Endodermal cell (in vitro differentiated cells): ENCODE results near the gene CST5. TPM values are rescaled to one million over a fixed set of nuclear protein-coding genes. Genes with fewer than 3 reads are reported as not detected.

Experiments
- DNase-seq: peaks from one replicate; pipeline ENCODE4 v3.0.0-alpha.2; 2017
- H3K27ac ChIP-seq: 2 replicates; pipeline ENCODE4 v1.5.1; 2013; ENCODE audit warnings: mild to moderate bottlenecking, low read depth, low read length, moderate library complexity
- H3K27me3 ChIP-seq: 2 replicates; pipeline ENCODE4 v1.6.1; 2013; ENCODE audit warnings: mild to moderate bottlenecking, low read length, moderate library complexity; ENCODE audit not compliant: insufficient read depth, control insufficient read depth, poor library complexity, severe bottlenecking
- H3K36me3 ChIP-seq: 2 replicates; pipeline ENCODE4 v1.7.0; 2013; ENCODE audit warnings: mild to moderate bottlenecking, low read length, moderate library complexity; ENCODE audit not compliant: control insufficient read depth, insufficient read depth
- H3K4me1 ChIP-seq: one replicate; pipeline ENCODE4 v1.7.0; 2013; ENCODE audit warnings: low read length; ENCODE audit not compliant: control insufficient read depth, insufficient read depth
- H3K4me3 ChIP-seq: 2 replicates; pipeline ENCODE4 v1.5.1; 2013; ENCODE audit warnings: mild to moderate bottlenecking, low read length, moderate library complexity
- H3K9ac ChIP-seq: 2 replicates; pipeline ENCODE4 v1.6.1; 2013; ENCODE audit warnings: mild to moderate bottlenecking, low read length, moderate library complexity; ENCODE audit not compliant: poor library complexity, severe bottlenecking; ENCODE audit errors: extremely low read depth
- H3K9me3 ChIP-seq: 2 replicates; pipeline ENCODE4 v1.6.1; 2013; ENCODE audit warnings: mild to moderate bottlenecking, low read length, moderate library complexity; ENCODE audit not compliant: control insufficient read depth
- H3K27ac Mint-ChIP-seq: 2 replicates; pipeline ENCODE4 v1.8.0; 2020; ENCODE audit warnings: mixed read lengths
- H3K27me3 Mint-ChIP-seq: 2 replicates; pipeline ENCODE4 v1.8.0; 2021; ENCODE audit warnings: mild to moderate bottlenecking, mixed read lengths; ENCODE audit not compliant: insufficient read depth
- H3K36me3 Mint-ChIP-seq: 2 replicates; pipeline ENCODE4 v1.8.0; 2020; ENCODE audit warnings: low read depth, mixed read lengths
- H3K4me1 Mint-ChIP-seq: 2 replicates; pipeline ENCODE4 v1.8.0; 2020; ENCODE audit warnings: mixed read lengths
- H3K4me3 Mint-ChIP-seq: 2 replicates; pipeline ENCODE4 v1.8.0; 2020; ENCODE audit warnings: mild to moderate bottlenecking, moderate library complexity, mixed read lengths
- H3K9me3 Mint-ChIP-seq: 2 replicates; pipeline ENCODE4 v1.8.0; 2020; ENCODE audit warnings: mild to moderate bottlenecking, mixed read lengths
- CTCF ChIP-seq: fragments of 200-600 bp; sonication (generic); conservative IDR thresholded peaks from 2 replicates; pipeline ENCODE4 v1.5.0; 2021; ENCODE audit warnings: antibody characterized with exemption, mild to moderate bottlenecking
- WGBS, 2 experiments: methylation state at CpG; one replicate each; pipeline versions ENCODE4 v1.1.5 to v1.1.7; 2013; ENCODE audit warnings: missing lambda C conversion rate in 2 of 2, mixed read lengths in 1 of 2; ENCODE audit not compliant: insufficient coverage in 1 of 2, insufficient read length in 1 of 2; 5-methylcytosine and 5-hydroxymethylcytosine counted together
- total RNA-seq, 2 donors: library from RNA; stranded (reverse); fragmentation: NEBNext Ultra II Directional in 1 of 2; extraction: Animal tissue kit (Norgen Biotek cat#: 25700) in 1 of 2; gene quantifications; 2 replicates in 1 of 2; 3 replicates in 1 of 2; pipeline ENCODE4 v1.2.1, GENCODE V29; 2021

Gene CST5
- total RNA-seq, 2 donors from 2014 or later, result not detected

- 0 to 59% methylated on average over 1 to 3 of the region's 3 CpGs for WGBS, 2 experiments
- DNase-seq, result no peak
- H3K4me1 Mint-ChIP-seq, result peaks cover 8% of the 10 kb centered on the region
- no peak overlapping the region for H3K9ac ChIP-seq
- H3K27me3 Mint-ChIP-seq, result no peaks in the 10 kb centered on the region
- no peaks in the 10 kb centered on the region for H3K27me3 ChIP-seq
- no peak overlapping the region for H3K27ac Mint-ChIP-seq
- H3K36me3 ChIP-seq, result no peaks in the 10 kb centered on the region
- no peaks in the 10 kb centered on the region for H3K9me3 ChIP-seq
- no peak for TF ChIP-seq CTCF
- no peak overlapping the region for H3K4me3 ChIP-seq
- H3K4me3 Mint-ChIP-seq, result no peak overlapping the region
- H3K4me1 ChIP-seq, result peaks cover 11% of the 10 kb centered on the region
- no peak overlapping the region for H3K27ac ChIP-seq
- no peaks in the 10 kb centered on the region for H3K36me3 Mint-ChIP-seq
- H3K9me3 Mint-ChIP-seq, result peaks cover 6% of the 10 kb centered on the region
These were observed 47.7 kb upstream of the CST5 start for GRCh38 chr20:23926944-23927872.

DNA sequence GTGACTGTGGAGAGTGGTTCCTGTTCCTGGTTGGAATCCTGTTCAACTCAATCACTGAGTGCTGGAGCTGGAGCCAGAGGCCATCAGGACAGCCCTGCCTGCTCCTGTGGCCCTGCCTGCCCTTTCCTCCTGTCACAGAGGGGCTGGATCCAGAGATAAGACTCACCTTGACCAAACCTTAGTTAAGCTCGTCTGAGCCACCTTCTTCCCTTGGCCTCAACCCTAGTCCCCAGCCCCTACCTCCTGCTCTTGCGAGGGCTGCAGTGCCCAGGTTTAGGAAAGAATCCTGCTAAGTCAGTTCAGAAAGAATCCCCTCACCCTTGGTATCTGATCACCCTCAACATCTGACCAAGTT, 47.0 kb upstream of the CST5 start:
- Mint-ChIP-seq H3K27me3 (no peaks in the 10 kb centered on the region), H3K9me3 (peaks cover 6% of the 10 kb centered on the region), H3K36me3 (no peaks in the 10 kb centered on the region), H3K4me1 (peaks cover 8% of the 10 kb centered on the region), H3K4me3 (no peak overlapping the region), H3K27ac (no peak overlapping the region)
- no peak for DNase-seq
- H3K9ac ChIP-seq, result no peak overlapping the region
- 90 to 93% methylated on average over 1 to 2 of the region's 2 CpGs for WGBS, 2 experiments
- TF ChIP-seq CTCF, result no peak
- H3K4me3 ChIP-seq, result no peak overlapping the region
- H3K36me3 ChIP-seq, result no peaks in the 10 kb centered on the region
- no peaks in the 10 kb centered on the region for H3K9me3 ChIP-seq
- peaks cover 11% of the 10 kb centered on the region for H3K4me1 ChIP-seq
- H3K27me3 ChIP-seq, result no peaks in the 10 kb centered on the region
- no peak overlapping the region for H3K27ac ChIP-seq

DNA sequence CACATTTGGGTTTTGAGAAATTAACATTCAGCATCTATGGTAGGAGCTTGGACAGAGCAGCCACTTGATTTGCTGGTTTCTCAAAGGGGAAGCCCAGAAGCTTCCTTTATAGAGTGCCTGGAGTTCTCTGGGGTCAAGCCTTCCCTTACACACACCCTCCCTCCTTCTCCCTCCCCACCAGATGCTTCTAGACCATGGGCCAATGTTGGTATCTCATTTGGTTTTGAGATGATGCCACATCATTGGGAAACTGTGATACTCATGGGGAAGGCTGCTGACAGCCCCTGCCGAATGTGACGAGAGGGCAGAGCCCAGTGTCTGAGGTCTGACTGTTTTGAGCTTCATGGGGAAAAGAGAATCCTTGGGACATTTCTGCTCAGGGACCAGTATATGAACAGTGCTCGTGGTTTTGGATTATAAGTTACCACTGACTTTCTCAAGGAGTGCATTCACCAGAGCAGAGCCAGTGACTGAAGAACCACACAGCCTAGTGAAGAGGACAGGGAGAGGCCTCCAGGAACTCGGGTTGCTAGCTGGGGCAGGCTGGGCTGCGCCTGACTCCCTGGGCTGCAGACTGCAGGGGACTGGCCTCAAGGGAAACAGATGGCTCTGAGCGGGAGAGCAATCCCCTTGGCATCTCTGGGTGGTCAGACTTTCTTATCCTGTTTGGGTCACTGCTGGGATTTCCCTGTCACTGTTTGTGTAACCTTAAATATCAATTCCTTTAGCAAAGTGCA, 46.4 kb upstream of the CST5 start:
- no peak overlapping the region for H3K27ac ChIP-seq
- H3K4me3 ChIP-seq, result no peak overlapping the region
- H3K9me3 ChIP-seq, result no peaks in the 10 kb centered on the region
- Mint-ChIP-seq H3K4me3 (no peak overlapping the region), H3K36me3 (no peaks in the 10 kb centered on the region), H3K27me3 (no peaks in the 10 kb centered on the region), H3K9me3 (peaks cover 6% of the 10 kb centered on the region), H3K27ac (no peak overlapping the region), H3K4me1 (peaks cover 8% of the 10 kb centered on the region)
- no peak for TF ChIP-seq CTCF
- H3K36me3 ChIP-seq, result no peaks in the 10 kb centered on the region
- no peaks in the 10 kb centered on the region for H3K27me3 ChIP-seq
- no peak for DNase-seq
- no peak overlapping the region for H3K9ac ChIP-seq
- H3K4me1 ChIP-seq, result peaks cover 11% of the 10 kb centered on the region
- 91 to 98% methylated on average over 6 of the region's 6 CpGs for WGBS, 2 experiments
